Panc1 (cell line): Measurements from ENCODE around the gene MTUS2. TPM values are rescaled to one million over a fixed set of nuclear protein-coding genes. Genes with fewer than 3 reads are reported as not detected.

ENCODE experiments used
- ATAC-seq: fragments of 200-7000 bp; cut with Tn5 transposase; 2 replicates; pipeline ENCODE4 v1.9.1; 2020; ENCODE audit warnings: mild to moderate bottlenecking, moderate library complexity
- BruUV-seq: library from RNA; stranded (reverse); fragments of 400-500 nt; replicated peaks from 2 replicates; lab custom pipeline; 2021; lab: Mats Ljungman, UMichigan
- CTCF ChIA-PET: fragments of 300-600 bp; sonication (Branson Sonifier 250); formaldehyde crosslinking; loops from one replicate; lab custom pipeline; 2022; ENCODE audit warnings: antibody characterized with exemption; lab: Charles Lee
- POLR2A ChIA-PET: fragments of 300-600 bp; sonication (Branson Sonifier 250); formaldehyde crosslinking; loops from one replicate; lab custom pipeline; 2022; ENCODE audit warnings: antibody characterized with exemption; lab: Charles Lee
- DNase-seq: peaks from one replicate; pipeline ENCODE4 v3.0.0-alpha.2; 2010; ENCODE audit warnings: low read depth, low spot score
- H3K27ac ChIP-seq: 2 replicates; pipeline ENCODE4 v1.5.1; 2011; ENCODE audit warnings: mild to moderate bottlenecking, low read length, inconsistent platforms
- H3K27me3 ChIP-seq: fragments of 200-500 bp; sonication (Bioruptor generic); 2 replicates; pipeline ENCODE4 v1.6.0; 2014; ENCODE audit warnings: low read length, inconsistent platforms; ENCODE audit not compliant: control insufficient read depth, insufficient read depth
- H3K36me3 ChIP-seq: fragments of 200-500 bp; sonication (Bioruptor generic); 2 replicates; pipeline ENCODE4 v1.5.1; 2014; ENCODE audit warnings: inconsistent platforms, mild to moderate bottlenecking, low read length, moderate library complexity; ENCODE audit not compliant: control insufficient read depth, insufficient read depth
- H3K4me1 ChIP-seq: 2 replicates; pipeline ENCODE4 v1.5.1; 2011; ENCODE audit warnings: inconsistent platforms, mild to moderate bottlenecking, low read length, moderate library complexity; ENCODE audit not compliant: control insufficient read depth, insufficient read depth
- H3K4me3 ChIP-seq, 2 experiments: 2 replicates each; pipeline ENCODE4 v1.5.1; 2011 to 2012; ENCODE audit warnings: low read depth in 2 of 2, low read length in 2 of 2, mild to moderate bottlenecking in 2 of 2, inconsistent platforms in 1 of 2, moderate library complexity in 1 of 2
- H3K9me3 ChIP-seq: fragments of 200-500 bp; sonication (Bioruptor generic); 2 replicates; pipeline ENCODE4 v1.5.1; 2014; ENCODE audit warnings: low read depth, mild to moderate bottlenecking, inconsistent platforms, low read length, moderate library complexity; ENCODE audit not compliant: control insufficient read depth, insufficient read depth
- CTCF ChIP-seq: fragments of 450-650 bp; IDR thresholded peaks from 2 replicates; pipeline ENCODE4 v1.5.1; 2017; ENCODE audit warnings: mild to moderate bottlenecking
- POLR2AphosphoS5 ChIP-seq: IDR thresholded peaks from 2 replicates; pipeline ENCODE4 v1.6.1; 2012; ENCODE audit warnings: mild to moderate bottlenecking, low read depth, low read length, moderate library complexity
- REST ChIP-seq, 2 experiments: IDR thresholded peaks; 2 replicates each; pipeline ENCODE4 v1.6.1; 2011 to 2012; ENCODE audit warnings: low read depth in 2 of 2, control low read depth in 1 of 2, low read length in 1 of 2, mild to moderate bottlenecking in 1 of 2, moderate library complexity in 1 of 2; ENCODE audit not compliant: insufficient read depth in 1 of 2
- SIN3A ChIP-seq: IDR thresholded peaks from 2 replicates; pipeline ENCODE4 v1.6.1; 2012; ENCODE audit warnings: low read depth, mild to moderate bottlenecking, low read length, moderate library complexity, borderline replicate concordance; ENCODE audit not compliant: insufficient read depth
- TCF7L2 ChIP-seq: IDR thresholded peaks from 2 replicates; pipeline ENCODE4 v1.6.1; 2011; ENCODE audit warnings: mild to moderate bottlenecking, low read depth, low read length, inconsistent platforms
- in situ Hi-C: cut with HindIII; loops from 2 replicates; pipeline ENCODE4 v1.10.0; 2016; ENCODE audit warnings: low sequenced_read_pairs, low pct_unique_long_range_greater_than_20kb
- intact Hi-C: fragments of 100-400 bp; cut with micrococcal nuclease; formaldehyde crosslinking; loops from one replicate; pipeline ENCODE4 v1.10.0; 2022; ENCODE audit not compliant: unreplicated experiment
- total RNA-seq: library from RNA; stranded (reverse); gene quantifications from one replicate; pipeline ENCODE4 v1.2.1, GENCODE V29; 2021; ENCODE audit not compliant: unreplicated experiment

MTUS2 gene
- total RNA-seq, 1 experiment from 2014 or later = 0.05 TPM

DNA sequence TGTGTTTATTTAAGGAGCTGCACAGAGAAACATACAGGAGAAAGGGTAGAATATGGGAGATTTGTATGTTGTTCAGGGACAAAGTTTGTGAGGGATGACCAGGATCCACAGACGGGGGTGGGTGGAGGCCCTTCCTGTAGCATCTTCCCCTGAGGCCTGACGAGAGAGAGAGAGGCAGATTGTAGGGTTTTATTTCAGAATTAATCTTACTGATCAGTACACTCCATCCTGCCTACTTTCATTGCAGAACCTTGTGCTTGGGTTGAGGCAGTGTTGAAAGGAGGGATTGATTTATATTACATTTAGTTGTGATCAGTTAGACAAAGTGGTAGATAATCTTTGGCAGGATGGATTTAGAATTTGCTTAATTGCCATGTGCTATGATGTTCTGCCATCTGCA lies 39.6 kb downstream of the MTUS2 start:
- BruUV-seq = no TSS peak
- no peaks in the 10 kb centered on the region for H3K4me1 ChIP-seq
- no peak for ATAC-seq
- no peaks in the 10 kb centered on the region for H3K9me3 ChIP-seq
- intact Hi-C loops (no loop called here), in situ Hi-C loops (no loop called here)
- no peaks in the 10 kb centered on the region for H3K36me3 ChIP-seq
- TF ChIP-seq TCF7L2 (no peak), CTCF (no peak), REST (IDR thresholded peaks at IDR 0.05; ENCODE audit: insufficient read depth in 1 of 2, low read depth in 2 of 2, low read length in 1 of 2) (no peak), SIN3A (no peak), POLR2AphosphoS5 (no peak)
- no peak for DNase-seq
- H3K4me3 ChIP-seq = no peak overlapping the region
- ChIA-PET POLR2A (no interaction called here), CTCF (no interaction called here)
- H3K27ac ChIP-seq = no peak overlapping the region
- no peaks in the 10 kb centered on the region for H3K27me3 ChIP-seq

GRCh38 chr13:28864544-28864943 lies 44.4 kb downstream of the MTUS2 start:
- no peak overlapping the region for H3K27ac ChIP-seq
- H3K4me1 ChIP-seq = no peaks in the 10 kb centered on the region
- H3K27me3 ChIP-seq = no peaks in the 10 kb centered on the region
- in situ Hi-C loops = no loop called here
- no peak overlapping the region for H3K4me3 ChIP-seq
- no peak for ATAC-seq
- no peaks in the 10 kb centered on the region for H3K9me3 ChIP-seq
- H3K36me3 ChIP-seq = no peaks in the 10 kb centered on the region
- TF ChIP-seq CTCF = no peak
- no peak for TF ChIP-seq TCF7L2
- TF ChIP-seq SIN3A = no peak
- no peak for TF ChIP-seq REST (IDR thresholded peaks at IDR 0.05; ENCODE audit: insufficient read depth in 1 of 2, low read depth in 2 of 2, low read length in 1 of 2)
- TF ChIP-seq POLR2AphosphoS5 = no peak
- CTCF ChIA-PET = no interaction called here
- no TSS peak for BruUV-seq
- DNase-seq = no peak
- POLR2A ChIA-PET = no interaction called here
- intact Hi-C loops = no loop called here
